GM19455 (cell line): ENCODE measurements around the gene CDCP1.

Source experiments
- ATAC-seq: cut with Tn5 transposase; IDR thresholded peaks from one replicate; pipeline ENCODE4 v1.9.1; 2021; ENCODE audit not compliant: unreplicated experiment

Gene CDCP1

DNA sequence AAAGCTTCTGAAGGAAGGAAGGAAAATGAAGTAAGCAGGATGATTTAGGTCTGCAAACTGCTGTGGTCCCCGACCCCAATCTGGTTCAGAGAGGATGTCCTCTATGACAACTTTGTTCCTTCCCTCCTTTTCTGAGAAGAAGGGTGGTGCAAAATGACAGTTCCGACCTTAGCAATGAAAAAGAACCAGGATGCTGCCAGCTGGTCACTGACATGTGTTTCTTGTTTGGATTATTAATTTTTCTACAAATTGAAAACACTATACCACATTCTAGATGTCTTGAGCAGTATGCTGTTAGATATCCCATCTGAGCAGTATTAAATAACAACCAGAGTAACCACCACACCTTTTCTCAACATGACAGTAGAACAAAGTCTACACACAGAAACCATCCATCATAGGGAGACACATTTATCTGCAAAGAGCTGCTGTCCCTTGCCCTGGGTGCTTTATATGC, 27.5 kb downstream of the CDCP1 start:
- ATAC-seq: no peak

DNA sequence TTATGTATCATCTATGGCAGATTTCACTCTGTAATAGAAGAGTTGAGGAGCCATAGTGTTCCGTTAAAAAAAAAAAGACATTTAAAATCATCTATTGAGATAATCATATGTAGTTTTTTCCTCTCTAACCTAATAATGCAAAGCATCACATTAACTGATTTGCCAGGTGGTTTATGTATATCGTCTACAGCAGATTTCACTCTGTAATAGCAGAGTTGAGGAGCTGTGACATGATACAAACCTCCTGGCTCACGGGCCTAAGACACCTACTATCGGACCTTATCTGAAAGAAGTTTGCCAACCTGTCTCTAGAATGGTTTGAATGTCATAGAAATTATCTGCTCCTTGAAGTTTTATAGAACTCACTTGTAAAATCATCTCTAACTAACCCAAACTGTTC, 29.8 kb downstream of the CDCP1 start:
- no peak for ATAC-seq

- ATAC-seq: no peak
Observed at GRCh38 chr3:45113625-45114050, 32.5 kb downstream of the CDCP1 start.

GRCh38 chr3:45112939-45113338, 33.2 kb downstream of the CDCP1 start:
- ATAC-seq: no peak

DNA sequence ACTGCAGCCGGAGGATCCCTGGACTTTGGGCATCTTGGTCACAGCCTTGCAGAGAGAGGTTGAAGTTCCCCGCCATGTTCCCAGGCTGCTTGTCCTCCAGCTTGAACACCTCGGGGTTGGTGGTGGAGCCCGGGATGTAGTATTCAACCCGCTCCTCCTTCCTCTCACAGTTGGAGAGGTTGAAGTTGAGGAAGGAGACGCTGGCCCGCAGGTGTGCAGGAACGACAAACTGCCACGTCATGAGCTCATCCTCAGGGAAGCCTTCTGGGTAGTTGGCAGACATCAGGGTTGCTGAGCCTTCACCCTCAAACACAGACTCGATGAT, 35.7 kb downstream of the CDCP1 start:
- no peak for ATAC-seq

DNA sequence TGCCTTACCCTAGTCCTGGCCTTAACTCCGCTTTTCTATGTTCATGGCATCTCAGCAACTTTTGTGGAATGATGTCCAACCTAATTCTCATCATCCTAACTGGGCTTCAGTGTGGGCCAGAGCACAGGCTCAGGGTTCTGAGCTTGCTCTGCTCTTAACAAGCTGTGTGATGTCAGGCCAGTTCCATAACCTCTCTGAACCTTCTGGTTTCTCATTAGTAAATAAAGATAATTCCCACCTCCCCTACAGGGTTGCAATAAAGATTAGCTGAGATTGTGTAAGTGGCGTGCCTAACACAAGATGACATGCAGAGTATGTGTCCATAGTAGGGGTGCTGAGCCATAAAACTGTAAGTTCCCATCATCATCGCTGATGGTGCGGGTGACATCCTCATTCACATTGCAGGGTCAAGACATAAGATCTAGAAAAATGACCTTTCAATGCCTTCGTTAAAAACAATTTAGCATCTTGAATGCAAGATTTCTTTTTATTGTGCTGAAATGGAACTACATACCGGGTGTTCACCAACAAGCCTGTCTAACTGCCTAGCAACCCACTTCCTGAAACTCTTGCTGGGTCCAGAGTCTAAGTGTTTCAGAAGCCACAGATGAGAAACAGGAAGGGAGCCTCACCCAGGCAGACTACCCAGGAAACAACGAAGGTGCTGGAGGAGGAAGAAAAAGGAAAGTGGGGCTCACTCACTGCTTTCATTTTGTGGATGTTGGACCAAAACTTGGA, 36.2 kb downstream of the CDCP1 start:
- no peak for ATAC-seq

GRCh38 chr3:45106874-45107273, 39.3 kb downstream of the CDCP1 start:
- ATAC-seq: no peak

- no peak for ATAC-seq
Observed at GRCh38 chr3:45105855-45106671, 40.1 kb downstream of the CDCP1 start.

GRCh38 chr3:45104715-45105711, 41.2 kb downstream of the CDCP1 start:
- no peak for ATAC-seq

GRCh38 chr3:45103753-45104714, 42.1 kb downstream of the CDCP1 start:
- no peak for ATAC-seq

GRCh38 chr3:45103334-45103733, 42.8 kb downstream of the CDCP1 start:
- no peak for ATAC-seq

DNA sequence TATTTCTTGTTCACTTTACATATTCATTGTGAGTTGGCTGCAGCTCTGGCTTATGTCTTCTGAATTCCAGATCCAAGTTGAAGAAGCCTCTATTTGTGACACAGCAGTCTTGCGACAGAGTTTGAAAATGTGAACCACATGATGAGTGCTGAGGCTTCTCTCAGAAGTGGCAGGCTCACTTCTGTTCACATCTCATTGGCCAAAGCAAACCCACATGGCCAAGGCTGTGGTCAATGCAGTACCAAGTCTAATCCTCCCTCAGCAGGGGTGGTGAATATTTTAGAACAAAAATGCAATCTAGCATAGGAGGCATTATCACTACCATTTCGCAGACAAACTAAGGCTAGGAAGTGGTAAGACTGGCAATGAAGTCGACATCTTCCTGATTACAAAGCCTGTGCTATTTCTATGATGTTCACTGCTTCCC, 45.2 kb downstream of the CDCP1 start:
- ATAC-seq: no peak

- ATAC-seq: no peak
Observed at GRCh38 chr3:45098310-45098709, 47.9 kb downstream of the CDCP1 start.

DNA sequence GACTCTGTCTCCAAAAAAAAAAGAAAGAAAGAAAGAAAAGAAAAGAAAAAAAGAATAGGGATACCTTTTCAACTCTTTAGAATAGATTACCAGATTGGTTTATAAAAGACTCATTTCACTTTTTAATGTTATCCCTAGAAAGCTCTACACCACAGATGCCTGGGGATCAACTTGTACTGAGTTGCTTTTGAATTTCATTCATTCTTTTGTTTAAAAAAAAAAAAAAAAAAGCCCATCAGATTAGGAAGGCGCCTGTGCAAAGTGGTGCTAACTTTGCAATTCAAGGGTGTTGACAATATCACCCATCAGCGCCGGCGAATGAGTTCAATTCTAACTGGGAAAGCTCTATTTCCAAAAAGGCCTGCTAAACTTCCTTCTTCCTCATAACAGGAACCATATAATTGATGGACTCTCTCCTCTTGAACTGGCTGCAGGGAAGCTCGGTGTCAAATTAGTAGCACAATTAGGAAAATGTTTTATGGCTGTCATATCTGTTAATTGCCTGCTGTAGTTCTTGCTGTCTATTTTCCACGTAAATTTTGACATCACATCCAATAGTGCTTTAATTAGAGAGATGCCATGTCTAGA, 48.8 kb downstream of the CDCP1 start:
- ATAC-seq: no peak

GRCh38 chr3:45095916-45096526, 50.2 kb downstream of the CDCP1 start:
- no peak for ATAC-seq

DNA sequence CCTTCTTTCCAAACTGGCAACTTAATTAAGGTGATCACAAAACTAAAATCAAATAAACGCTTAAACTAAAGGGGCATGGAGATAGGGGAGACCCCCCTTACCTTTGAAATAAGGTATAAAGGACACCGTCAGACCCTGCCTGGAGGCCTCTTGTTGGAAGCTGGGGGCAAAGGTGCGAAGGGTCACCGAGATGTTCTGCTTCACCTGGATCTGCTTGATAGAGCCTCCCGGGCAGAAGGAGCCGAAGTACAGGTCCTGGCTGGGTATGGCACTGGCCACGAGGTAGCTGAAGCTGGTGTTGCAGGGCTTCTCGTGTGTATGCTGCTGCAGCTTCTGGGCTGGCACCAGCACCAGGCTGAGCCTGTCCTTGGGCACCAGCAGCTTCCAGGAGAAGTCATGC, 53.0 kb downstream of the CDCP1 start:
- ATAC-seq: no peak

- no peak for ATAC-seq
Observed at GRCh38 chr3:45092132-45093031, 53.8 kb downstream of the CDCP1 start.

DNA sequence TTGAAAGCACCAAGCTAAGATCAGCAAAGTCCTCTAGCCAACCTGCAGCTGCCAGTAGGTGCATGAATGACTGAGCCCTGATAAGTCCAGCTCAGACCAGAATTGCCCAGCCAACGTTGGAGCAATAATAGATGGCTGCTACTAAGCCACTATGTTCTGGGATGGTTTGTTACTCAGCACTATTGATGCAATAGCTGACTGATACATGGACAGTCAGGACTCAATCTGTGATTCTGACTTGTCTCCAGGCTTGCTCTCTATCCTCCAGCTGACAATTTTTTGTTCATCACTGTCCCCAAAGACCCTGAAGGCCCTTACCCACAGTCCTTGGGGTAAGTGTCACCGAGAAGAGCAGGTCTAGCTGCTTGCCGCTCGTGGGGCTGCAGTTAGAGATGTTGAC, 55.3 kb downstream of the CDCP1 start:
- no peak for ATAC-seq
